Glomerular endothelial cell (primary cell): ENCODE results near the gene GSG1. TPM values are rescaled to one million over a fixed set of nuclear protein-coding genes. Genes with fewer than 3 reads are reported as not detected.

Experiments used
- DNase-seq: peaks from one replicate; pipeline ENCODE4 v3.0.0-alpha.2; 2011; ENCODE audit warnings: low read depth, low spot score; ENCODE audit errors: extremely low read depth
- total RNA-seq: library from RNA; depleted of rRNA; stranded (reverse); fragments of >200 nt; gene quantifications from 2 replicates; pipeline ENCODE4 v1.2.3, GENCODE V29; 2015

The GSG1 gene
- 0.10 TPM in 1 of 2 replicates, not detected in the other for total RNA-seq

DNA sequence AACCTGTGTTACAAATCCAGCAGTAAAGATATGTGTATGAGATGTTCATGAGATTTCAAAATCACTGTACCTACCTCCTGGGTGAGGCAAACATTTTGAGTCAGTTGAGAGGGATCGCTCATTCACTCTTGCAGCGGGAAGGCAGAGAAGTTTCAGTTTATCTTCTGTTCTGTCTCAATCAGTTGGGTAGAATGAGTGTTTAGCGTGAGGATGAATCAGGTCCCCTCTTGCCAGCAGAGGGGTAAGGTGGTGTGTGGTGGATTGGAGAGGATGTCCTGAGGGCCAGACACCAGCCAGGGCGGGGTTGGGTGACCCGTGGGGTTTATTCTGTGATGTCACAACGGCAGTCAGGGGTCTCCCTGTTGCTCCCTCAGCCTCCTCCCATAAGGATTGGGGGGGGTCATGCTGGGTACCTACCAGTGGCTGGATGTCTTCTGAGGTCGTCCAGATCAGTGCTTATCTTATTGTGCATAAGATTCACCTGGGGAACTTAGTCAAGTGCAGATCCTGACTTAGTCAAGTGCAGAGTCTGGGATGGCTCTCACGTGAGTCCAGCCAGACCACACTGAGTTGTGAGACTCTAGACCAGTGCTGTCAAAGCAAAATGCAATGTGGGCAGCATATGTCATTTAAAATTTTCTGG lies at the start of gene GSG1:
TSS of gene GSG1 (minus strand) at position 277 of the 643 bp plus-strand sequence. CDS start at position 122, 155 bp downstream.
- DNase-seq, result no peak

DNA sequence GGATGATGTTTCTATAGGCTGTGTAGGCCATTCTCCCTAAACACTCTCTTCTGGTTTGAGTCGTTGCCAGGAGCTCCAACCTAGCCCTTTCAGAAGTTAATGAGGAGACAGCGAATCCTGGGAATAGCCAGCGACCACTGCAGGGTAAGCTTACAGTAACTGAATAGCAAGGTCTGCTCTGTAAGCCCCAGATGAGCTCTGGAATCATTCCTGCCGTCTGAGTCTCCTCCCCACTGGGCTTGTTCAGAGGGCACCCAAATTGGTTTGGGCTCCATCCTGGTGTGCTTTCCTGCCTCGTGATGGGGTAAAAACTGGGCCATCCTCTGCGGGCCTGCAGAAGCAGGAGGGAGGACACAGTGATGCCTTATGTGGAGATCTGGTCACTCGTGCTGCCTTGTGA lies 49.7 kb upstream of the GSG1 start:
- no peak for DNase-seq

DNA sequence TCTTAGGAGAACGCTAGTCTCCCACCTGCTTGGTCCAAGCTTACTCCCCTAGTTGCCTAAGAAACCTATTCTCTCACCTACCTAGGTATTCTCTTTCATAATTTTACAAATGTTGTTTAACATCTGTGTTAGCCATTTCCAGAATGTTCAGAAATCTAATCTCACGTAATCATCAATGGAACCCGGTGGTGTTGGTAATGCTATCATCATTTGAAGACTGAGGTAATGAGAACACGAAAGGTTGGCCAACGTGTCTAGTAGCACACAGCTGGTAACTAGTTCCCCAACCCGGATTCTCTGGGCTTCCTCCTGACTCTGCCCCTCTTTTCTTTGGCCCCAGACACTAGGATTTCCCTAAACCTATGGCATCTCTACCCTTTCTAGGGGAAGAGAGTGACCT lies 49.3 kb upstream of the GSG1 start:
- DNase-seq, result no peak

DNA sequence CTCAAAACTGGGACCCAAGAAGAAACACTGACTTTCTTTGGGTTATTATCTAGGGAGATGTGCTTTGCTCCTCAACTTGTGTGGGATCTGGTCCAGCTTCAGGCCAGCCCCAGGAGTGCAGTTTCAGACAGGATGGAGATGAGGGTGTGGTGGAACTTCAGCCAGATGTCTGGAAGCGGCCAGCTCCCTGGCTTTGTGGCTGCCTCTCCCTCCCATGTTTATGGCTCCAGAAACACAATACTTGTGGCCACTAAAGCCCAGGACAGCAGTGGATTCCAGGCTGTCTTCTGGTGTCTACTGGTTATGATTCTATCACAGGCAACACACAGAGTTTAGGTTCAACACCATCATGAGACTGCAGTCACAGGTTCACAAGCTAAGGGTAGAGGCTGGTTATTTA lies 48.8 kb upstream of the GSG1 start:
- DNase-seq, result no peak

DNA sequence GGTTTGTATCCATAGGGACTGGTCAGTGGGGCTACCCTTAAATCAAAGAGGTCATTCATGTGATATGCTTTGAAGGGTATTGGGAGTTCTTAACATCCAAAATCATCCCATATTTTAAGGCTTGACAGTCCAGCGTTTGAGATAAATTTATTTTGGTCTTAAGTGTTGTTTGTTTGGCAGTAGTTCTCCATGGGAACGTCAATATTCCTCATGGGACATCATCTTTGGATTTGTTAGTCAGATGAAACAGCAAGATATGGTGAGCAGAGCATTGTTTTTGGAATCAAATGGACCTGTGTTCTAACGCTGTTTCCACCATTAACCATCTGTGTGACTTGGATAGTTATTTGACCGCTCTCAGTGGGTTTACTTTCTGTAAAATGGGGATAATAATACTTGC lies 45.9 kb upstream of the GSG1 start:
- no peak for DNase-seq

DNA sequence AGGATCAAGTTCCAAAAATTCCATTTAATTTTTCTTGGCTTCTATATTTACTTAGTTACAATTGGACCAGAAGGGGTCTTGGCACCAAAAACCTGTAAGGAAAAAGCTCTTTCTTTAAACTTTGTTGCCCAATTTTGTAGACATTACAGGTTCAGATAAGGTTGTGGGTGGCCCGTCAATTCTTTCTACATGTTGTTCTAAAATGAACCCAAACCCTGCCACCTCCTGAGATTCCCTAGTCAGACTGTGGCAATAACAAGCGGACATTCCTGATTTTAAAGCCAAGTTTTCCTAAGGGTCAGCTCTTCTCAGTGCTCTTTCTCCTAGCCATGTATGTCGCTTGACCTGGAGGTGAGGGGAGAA lies 45.0 kb upstream of the GSG1 start:
- no peak for DNase-seq

DNA sequence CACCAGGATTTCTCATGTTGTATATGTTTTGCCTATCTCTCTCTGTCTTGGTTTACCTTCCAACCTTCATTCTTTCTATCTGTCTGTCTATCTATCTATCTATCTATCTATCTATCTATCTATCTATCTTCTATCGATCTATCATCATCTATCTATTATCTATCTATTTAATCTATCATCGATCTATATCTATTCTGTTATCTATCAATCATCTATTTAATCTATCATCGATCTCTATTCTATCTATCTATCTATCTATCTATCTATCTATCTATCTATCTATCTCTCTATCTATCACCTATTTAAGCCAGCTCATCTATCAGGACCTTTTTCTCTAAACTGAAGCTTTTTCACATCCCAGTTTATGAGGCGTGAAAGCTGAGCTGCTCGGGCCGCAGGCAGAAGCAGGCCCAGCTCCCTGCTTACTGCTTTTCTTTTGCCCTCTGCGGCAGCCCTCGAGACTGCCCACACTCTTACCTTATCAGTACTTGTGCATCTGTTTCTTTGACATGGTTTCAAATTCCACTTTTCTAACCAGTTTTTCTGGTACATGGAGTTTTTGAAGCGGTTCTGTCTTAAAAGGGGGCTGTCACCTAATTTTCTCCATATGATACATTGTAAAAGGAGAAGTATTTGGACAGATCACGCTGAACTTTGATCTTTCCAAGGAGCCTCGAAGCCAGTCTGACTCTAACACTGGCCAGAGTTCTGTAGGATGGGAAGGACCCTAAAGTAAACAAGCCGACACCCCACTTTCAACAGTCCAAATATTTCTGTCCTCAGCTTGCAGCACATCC lies 44.4 kb upstream of the GSG1 start:
- DNase-seq, result no peak

DNA sequence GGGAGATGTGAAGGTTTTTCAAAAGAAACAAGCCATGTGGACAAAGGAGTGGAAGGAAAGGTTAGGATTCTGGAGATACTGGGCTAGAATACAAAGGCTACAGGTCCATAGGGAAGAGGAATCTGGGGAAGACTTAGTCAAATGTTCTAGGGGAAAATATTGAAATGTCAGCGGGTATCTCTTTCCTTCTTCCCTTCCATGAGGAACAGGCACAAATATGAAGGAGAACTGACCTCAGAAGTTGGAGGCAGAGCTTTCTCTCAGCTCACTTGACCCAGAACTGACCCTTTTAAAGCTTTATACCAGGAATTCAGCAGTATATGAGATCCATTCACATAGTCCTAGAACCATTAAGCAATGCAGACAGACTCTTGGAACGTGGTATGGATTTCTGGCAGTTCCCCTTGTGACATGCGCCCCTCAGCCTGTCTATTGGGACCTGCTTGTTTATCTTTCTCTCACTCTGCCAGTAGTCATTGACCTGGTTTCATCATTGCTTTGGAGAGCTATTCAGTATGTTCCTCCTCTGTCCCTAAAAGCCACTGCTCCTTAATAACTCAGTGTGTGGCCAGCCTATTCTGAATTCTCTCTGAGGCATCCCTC lies 43.0 kb upstream of the GSG1 start:
- DNase-seq, result no peak

DNA sequence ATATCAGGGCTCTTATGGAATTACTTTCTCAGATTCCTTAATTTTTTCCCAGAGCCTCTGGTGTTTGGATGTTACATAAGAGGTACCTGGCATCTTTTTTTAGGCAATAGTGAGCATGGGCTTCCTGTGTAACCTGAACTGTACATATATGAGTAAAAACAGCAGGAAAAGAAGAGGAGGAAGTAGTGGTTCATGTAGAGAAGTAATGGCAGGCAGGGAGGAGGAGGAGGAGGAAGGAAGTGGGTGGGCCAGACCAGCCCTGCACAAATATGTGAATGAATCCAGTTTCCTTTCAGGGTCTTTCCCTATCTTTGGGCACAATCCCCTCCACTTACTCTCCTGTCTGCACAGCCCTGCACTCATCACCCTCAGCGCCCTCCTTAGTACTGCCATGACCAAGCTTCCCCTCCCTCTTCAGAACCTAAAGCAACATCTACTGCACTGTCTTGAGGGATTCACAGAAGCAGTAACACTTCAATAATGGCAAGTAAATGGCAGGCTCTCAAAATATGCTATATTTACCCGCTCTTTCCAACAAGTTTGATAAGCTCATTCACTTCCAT lies 40.9 kb upstream of the GSG1 start:
- DNase-seq, result no peak

DNA sequence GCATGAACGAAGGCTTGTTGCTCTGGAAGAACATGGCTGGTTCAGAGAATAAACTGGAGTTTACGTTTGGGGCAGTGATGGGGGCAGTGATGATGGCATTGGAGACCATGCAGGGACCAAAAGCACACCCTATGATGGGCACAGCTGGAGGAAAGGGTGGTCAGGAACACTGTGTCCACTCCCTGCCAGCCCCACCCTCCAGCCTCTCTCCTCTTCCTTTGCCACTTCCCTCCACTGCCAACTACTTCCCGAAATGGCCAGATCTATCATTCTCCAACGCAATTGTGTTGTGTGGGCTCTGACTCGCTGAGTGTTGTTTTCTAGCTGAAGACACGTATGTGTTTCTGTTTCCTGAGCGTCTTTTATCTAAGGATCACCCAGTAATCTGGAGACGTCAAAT lies 39.3 kb upstream of the GSG1 start:
- no peak for DNase-seq

DNA sequence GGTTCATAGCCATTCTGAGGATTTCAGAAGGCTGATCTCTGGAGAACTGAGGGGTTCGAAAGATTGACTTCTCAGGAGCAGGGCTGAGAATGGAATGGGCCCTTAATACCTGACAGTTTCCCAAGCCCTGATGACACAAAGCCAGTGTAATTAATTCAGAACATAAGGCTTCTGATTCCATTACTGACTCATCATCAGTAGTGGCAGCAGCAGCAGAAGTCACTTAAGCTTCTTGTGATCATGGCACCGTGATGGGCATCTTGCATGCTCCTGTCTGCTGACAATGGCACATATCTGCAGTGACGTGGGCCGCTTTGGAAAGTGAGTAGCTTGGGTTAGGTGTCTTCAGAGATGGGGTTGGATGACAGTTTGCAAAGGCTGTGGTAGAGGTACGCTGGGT lies 38.2 kb upstream of the GSG1 start:
- DNase-seq, result no peak

DNA sequence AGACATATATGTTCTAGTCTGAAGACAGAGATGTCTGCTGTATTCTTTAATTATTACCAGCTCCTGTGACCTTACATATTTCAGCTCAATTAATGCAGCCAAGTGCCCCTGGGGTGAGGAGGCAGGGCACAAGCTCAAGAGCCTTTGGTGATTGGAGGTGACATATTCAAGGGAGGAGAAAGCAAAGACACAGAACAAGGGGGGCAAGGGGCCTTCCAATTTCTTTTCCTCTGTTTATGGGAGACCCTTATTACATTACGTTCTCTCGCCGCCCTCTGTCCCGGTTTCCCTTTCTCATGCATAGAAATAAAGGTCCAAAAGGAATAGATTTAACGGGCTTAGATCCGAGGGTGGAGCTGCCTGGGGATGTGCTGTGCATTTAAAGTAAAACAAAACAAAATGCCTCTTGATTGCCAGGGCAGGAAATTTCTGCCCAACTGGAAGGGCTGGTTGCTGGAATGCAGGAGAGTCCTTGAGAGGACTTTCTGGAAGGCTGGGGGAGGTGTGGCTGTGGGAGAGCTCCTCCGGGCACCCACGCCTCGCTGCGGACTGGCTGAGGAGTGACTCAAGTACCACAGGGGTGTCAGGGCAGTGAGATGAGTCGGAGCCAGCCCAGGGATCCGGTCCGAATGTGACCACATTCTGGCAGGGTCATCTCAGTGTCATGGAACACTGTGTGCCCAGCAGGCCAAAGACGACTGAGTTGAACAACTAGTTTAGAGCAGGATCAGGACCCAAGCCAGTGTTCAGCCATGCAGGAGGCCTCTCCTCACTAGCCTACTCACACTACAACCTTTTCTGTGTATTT lies 32.1 kb upstream of the GSG1 start:
- no peak for DNase-seq

DNA sequence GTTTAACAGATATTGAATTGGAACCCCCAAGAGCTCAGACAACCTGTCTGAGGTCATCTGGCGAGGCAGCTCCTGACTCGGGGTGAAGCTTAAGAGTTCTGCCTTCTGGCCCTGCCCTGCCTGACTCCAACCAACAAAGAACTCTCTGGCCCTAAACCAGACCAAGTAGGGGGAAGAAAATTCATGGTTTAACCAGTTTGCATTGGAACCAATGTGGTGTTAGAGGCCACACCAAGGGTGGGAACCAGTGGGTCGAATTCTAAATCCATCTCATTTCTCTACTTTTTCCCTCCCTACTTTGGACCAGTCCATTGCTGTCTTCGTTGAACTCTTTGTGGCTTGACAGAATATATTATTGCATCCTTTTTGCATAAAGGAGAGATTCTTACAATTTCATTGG lies 30.4 kb upstream of the GSG1 start:
- no peak for DNase-seq

DNA sequence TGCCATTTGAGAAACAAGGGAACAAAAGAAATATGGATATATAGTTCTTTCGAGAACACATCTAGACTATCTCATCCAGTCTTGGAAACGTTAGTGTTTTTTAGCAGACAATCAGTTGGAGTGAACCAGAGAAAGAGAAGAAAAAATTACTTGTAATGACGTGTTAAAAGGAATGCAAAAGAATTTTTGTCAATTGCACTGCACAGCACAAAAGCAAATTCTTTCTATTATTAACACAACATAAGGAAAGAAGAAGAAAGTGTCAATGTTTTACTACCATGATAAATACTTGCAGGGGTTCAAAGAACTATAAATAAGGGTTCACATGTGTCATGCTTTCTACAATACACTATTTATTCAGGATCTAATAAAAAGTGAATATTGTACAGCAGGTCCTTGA lies 27.5 kb upstream of the GSG1 start:
- no peak for DNase-seq

DNA sequence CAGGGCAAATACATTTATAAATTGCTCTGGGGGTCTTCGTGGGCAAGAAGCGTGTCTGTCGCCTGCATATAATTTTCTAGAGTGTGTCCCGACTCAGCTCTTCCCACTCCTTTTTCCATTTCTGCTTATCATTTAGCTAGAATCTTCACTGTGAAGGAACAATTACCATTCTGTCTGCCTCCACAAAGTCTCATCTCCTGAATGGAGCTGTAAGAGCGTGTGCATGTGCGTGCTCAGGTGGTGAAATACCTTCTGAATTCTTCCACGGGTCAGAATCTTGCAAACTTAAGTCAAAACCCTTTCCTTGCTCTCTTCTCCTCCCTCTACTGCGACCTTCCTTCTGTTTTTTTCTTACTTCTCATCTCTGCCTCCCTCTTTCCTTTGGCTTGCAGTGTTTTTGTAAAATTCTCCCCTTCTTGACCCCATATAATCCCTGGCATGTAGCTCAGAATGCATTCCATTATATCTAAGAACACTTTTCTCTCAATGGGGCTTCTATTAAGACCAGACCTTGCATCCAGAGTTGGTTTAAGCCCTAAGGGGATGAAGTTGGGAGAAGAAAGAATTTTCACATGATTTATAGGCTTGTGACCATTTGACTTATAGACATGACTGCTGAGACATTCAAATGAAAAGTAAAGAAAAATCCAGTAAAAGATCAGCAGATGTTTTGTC lies 25.0 kb upstream of the GSG1 start:
- DNase-seq, result no peak

DNA sequence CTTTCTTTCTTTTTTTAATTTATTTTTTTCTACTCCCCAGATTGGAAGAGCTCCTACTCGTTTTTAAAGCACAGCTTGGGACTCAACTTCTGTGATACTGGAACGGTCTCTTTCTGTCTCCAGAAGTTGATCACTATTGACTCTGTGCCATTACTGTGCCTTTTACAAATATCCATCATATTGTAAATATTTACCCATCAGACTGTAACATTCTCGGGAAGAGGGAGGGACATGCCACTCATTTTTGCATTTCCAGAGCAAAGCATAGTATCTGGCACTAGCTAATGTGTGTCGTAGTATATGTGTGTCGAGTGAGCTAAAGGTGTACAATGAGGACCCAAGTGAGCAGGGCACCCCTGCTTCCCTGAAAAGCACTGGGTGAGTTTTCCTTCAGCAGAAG lies 24.0 kb upstream of the GSG1 start:
- DNase-seq, result no peak

DNA sequence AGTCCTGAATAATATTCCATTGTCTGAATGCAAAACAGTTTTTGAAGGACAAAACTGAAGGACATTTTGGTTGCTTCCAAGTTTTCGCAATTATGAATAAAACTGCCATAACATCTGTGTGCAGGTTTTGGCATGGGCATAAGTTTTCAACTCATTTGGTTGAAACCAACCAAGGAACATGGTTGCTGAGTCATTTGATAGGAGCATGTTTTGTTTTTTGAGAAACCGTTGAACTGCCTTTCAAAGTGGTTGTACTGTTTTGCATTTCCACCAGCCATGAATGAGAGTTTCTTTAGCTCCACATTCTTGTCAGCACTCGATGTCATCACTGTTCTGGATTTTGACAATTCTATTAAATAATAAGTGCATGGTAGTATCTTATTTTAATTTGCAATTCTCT lies 23.0 kb upstream of the GSG1 start:
- no peak for DNase-seq

DNA sequence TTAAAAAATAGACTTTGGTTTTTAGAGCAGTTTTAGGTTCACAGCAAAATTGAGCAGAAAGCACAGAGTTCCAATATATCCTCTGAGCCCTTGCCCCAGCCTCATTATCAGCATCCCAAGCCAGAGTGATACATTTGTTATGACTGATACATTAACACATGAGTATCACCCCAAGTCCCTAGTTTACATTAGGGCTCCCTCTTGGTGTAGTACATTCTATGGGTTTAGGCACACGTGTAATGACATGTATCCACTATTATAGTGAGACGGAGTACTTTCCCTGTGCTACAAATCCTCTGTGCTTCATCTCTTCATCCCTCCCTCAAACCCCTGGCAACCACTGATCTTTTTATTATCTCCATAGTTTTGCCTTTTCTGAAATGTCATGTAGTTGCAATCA lies 22.5 kb upstream of the GSG1 start:
- DNase-seq, result no peak

DNA sequence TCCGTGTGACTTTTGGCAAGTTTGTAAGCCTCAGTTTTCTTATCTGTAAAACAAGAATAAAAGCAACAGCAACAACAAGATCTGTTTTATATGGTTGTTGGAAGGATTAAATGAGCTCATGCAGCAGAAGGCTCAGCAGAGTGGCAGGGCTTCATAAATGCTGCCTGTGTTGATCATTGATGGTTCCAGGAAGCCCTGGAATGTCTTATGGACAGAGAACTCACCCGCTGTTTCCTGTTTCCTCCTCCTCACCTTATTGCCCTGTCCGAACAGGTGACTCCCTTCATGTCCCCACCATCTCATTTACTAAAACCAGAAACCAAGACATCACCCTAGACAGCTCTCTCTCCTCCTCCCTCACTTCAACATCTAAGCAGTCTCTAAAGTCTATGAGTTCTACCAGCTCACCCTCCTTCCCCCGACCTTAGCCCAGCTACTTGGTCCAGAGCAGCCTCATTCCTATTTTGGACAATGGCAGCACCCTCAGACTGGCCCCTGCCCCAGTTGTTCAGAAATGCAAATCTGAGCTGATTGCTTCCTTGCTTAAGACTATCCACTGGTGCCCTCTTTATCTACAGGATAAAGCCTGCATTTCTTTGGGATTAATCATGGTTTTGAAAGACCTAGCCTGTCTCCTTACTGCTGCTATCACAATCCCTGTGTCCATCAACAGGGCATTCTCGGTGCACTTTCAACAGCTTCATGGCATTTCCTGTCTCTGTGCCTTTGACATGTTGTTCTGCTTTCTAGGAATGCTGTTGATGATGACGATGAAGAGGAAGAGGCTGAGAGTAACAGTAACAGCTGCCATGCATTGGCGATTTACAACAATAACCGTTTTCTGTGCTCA lies 21.4 kb upstream of the GSG1 start:
- DNase-seq, result peak; percentile 86

DNA sequence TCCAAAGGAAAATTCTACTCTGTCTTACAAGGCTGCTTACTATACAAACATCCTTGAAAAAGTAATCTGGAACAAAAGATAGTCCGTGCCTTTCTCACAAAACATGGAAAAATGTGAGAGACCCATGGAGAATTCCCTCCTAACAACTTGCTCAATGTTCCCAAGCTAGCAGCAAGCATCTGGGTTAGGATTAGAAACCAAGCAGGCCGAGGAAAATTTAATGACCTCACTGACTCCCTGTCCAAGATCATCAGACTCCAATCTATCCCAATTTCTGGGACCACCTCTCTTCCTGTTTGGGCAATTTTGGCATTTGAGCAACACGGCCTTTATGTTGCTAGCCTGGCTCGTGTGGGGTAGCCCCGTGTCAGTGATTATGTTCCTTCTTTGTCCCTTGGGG lies 18.1 kb upstream of the GSG1 start:
- DNase-seq, result no peak
